SK-N-SH (cell line): ENCODE measurements around the gene MTUS2. TPM values are rescaled to one million over a fixed set of nuclear protein-coding genes. Genes with fewer than 3 reads are reported as not detected.

ENCODE experiments used
- CTCF ChIA-PET: fragments of 300-600, 350-600 bp; formaldehyde crosslinking; extraction: SDS; loops from one replicate; lab custom pipeline; 2021; lab: Yijun Ruan, JAX
- POLR2A ChIA-PET: fragments of 350-600 bp; sonication (Branson Sonifier 250); formaldehyde crosslinking; extraction: SDS; loops from one replicate; lab custom pipeline; 2020; ENCODE audit warnings: antibody characterized with exemption, inconsistent platforms; lab: Yijun Ruan, JAX
- DNase-seq: peaks from one replicate; pipeline ENCODE4 v3.0.0; 2012
- H2AFZ ChIP-seq: fragments of 200-600 bp; sonication (generic); 2 replicates; pipeline ENCODE4 v1.8.1; 2016; ENCODE audit warnings: antibody characterized with exemption, mild to moderate bottlenecking, low read depth
- H3F3A ChIP-seq: fragments of 200-600 bp; sonication (generic); replicated peaks from 2 replicates; pipeline ENCODE3; 2016; ENCODE audit warnings: antibody characterized with exemption, mild to moderate bottlenecking; ENCODE audit not compliant: insufficient read depth
- H3K27ac ChIP-seq, 2 experiments: fragments of 200-500 bp in 1 of 2; fragments of 200-600 bp in 1 of 2; sonication (Bioruptor generic) in 1 of 2; sonication (generic), shearing (Covaris generic) in 1 of 2; 2 replicates each; pipeline versions ENCODE4 v1.5.1 to v1.6.1; 2014 to 2016; ENCODE audit warnings: low read depth in 2 of 2, inconsistent platforms in 1 of 2, low read length in 1 of 2, mild to moderate bottlenecking in 1 of 2, mixed read lengths in 1 of 2
- H3K27me3 ChIP-seq: fragments of 200-600 bp; sonication (generic), shearing (Covaris generic); 2 replicates; pipeline ENCODE4 v1.6.1; 2016; ENCODE audit warnings: mixed run types; ENCODE audit not compliant: insufficient read depth
- H3K36me3 ChIP-seq, 2 experiments: fragments of 200-500 bp in 1 of 2; fragments of 200-600 bp in 1 of 2; sonication (Bioruptor generic) in 1 of 2; sonication (generic) in 1 of 2; replicated peaks in 1 of 2; 2 replicates each; pipeline versions ENCODE3 to v1.5.1; 2014 to 2016; ENCODE audit warnings: low read length in 1 of 2, mild to moderate bottlenecking in 1 of 2; ENCODE audit not compliant: insufficient read depth in 2 of 2, control insufficient read depth in 1 of 2
- H3K4me1 ChIP-seq, 2 experiments: fragments of 200-500 bp in 1 of 2; fragments of 200-600 bp in 1 of 2; sonication (Bioruptor generic) in 1 of 2; sonication (generic), shearing (Covaris generic) in 1 of 2; 2 replicates each; pipeline versions ENCODE4 v1.5.1 to v1.6.1; 2014 to 2016; ENCODE audit warnings: low read depth in 1 of 2, low read length in 1 of 2, mixed run types in 1 of 2; ENCODE audit not compliant: insufficient read depth in 2 of 2, control insufficient read depth in 1 of 2
- H3K4me2 ChIP-seq: fragments of 200-600 bp; sonication (generic), shearing (Covaris generic); 2 replicates; pipeline ENCODE4 v1.6.1; 2017; ENCODE audit warnings: mixed run types
- H3K4me3 ChIP-seq, 2 experiments: fragments of 200-500 bp in 1 of 2; fragments of 200-600 bp in 1 of 2; sonication (Bioruptor generic) in 1 of 2; sonication (generic), shearing (Covaris generic) in 1 of 2; 2 replicates each; pipeline versions ENCODE4 v1.5.1 to v1.8.1; 2014 to 2016; ENCODE audit warnings: low read depth in 2 of 2, inconsistent platforms in 1 of 2, low read length in 1 of 2, mild to moderate bottlenecking in 1 of 2, mixed read lengths in 1 of 2, moderate library complexity in 1 of 2
- H3K79me2 ChIP-seq: fragments of 200-600 bp; sonication (generic); 2 replicates; pipeline ENCODE4 v1.8.1; 2017; ENCODE audit warnings: mild to moderate bottlenecking; ENCODE audit not compliant: insufficient read depth
- H3K9ac ChIP-seq: fragments of 200-600 bp; sonication (generic); 2 replicates; pipeline ENCODE4 v1.6.1; 2017; ENCODE audit warnings: mixed run types
- H3K9me2 ChIP-seq: fragments of 200-600 bp; sonication (generic); 2 replicates; pipeline ENCODE4 v1.6.1; 2017; ENCODE audit warnings: mixed run types
- H3K9me3 ChIP-seq: fragments of 200-600 bp; sonication (generic); 2 replicates; pipeline ENCODE4 v1.6.1; 2017; ENCODE audit warnings: mixed run types, mild to moderate bottlenecking, moderate library complexity
- H4K20me1 ChIP-seq: fragments of 200-600 bp; sonication (generic); 2 replicates; pipeline ENCODE4 v1.6.1; 2017; ENCODE audit warnings: mild to moderate bottlenecking, mixed run types; ENCODE audit not compliant: insufficient read depth
- CHD2 ChIP-seq: fragments of 150-350 bp; IDR thresholded peaks from 2 replicates; pipeline ENCODE4 v1.6.1; 2018; ENCODE audit warnings: low read length; ENCODE audit not compliant: partially characterized antibody
- EP300 ChIP-seq, 2 experiments: IDR thresholded peaks; 2 replicates each; pipeline versions ENCODE4 v1.4.0 to v1.6.1; 2012; ENCODE audit warnings: borderline replicate concordance in 1 of 2, low read depth in 1 of 2, low read length in 1 of 2
- FOSL2 ChIP-seq: IDR thresholded peaks from 2 replicates; pipeline ENCODE4 v1.4.0; 2012; ENCODE audit warnings: low read depth, mild to moderate bottlenecking, moderate library complexity, borderline replicate concordance
- FOXM1 ChIP-seq: IDR thresholded peaks from 2 replicates; pipeline ENCODE4 v1.4.0; 2012; ENCODE audit warnings: low read depth, mild to moderate bottlenecking
- IRF3 ChIP-seq: fragments of 150-350 bp; IDR thresholded peaks from 2 replicates; pipeline ENCODE4 v1.6.1; 2016; ENCODE audit warnings: mild to moderate bottlenecking, low read depth, low read length
- JUND ChIP-seq: IDR thresholded peaks from 2 replicates; pipeline ENCODE4 v1.4.0; 2012
- MAX ChIP-seq: IDR thresholded peaks from 2 replicates; pipeline ENCODE4 v1.4.0; 2012; ENCODE audit warnings: low read depth
- MEF2A ChIP-seq: IDR thresholded peaks from 2 replicates; pipeline ENCODE4 v1.4.0; 2012; ENCODE audit warnings: low read depth, borderline replicate concordance
- MXI1 ChIP-seq: IDR thresholded peaks from 2 replicates; pipeline ENCODE4 v1.6.1; 2012; ENCODE audit warnings: mild to moderate bottlenecking, low read depth, low read length, improper control_type of control experiment
- NRF1 ChIP-seq: IDR thresholded peaks from 2 replicates; pipeline ENCODE4 v1.6.1; 2012; ENCODE audit warnings: low read depth, mild to moderate bottlenecking, low read length
- PBX3 ChIP-seq: IDR thresholded peaks from 2 replicates; pipeline ENCODE4; 2012
- RAD21 ChIP-seq: IDR thresholded peaks from 2 replicates; pipeline ENCODE4 v1.6.1; 2012; ENCODE audit warnings: mild to moderate bottlenecking, low read length
- REST ChIP-seq: IDR thresholded peaks from 2 replicates; pipeline ENCODE4 v1.6.1; 2012; ENCODE audit warnings: mild to moderate bottlenecking, low read depth, low read length, moderate library complexity
- RFX5 ChIP-seq: IDR thresholded peaks from 2 replicates; pipeline ENCODE4 v1.6.1; 2012; ENCODE audit warnings: mild to moderate bottlenecking, improper control_type of control experiment, low read length
- RXRA ChIP-seq: IDR thresholded peaks from 2 replicates; pipeline ENCODE4 v1.4.0; 2012; ENCODE audit warnings: low read depth, mild to moderate bottlenecking, borderline replicate concordance
- SIN3A ChIP-seq: IDR thresholded peaks from 2 replicates; pipeline ENCODE4 v1.6.1; 2012; ENCODE audit warnings: low read depth, mild to moderate bottlenecking, low read length, moderate library complexity, borderline replicate concordance
- SMC3 ChIP-seq: IDR thresholded peaks from 2 replicates; pipeline ENCODE4 v1.6.1; 2012; ENCODE audit warnings: low read depth, low read length, improper control_type of control experiment
- USF1 ChIP-seq: IDR thresholded peaks from 2 replicates; pipeline ENCODE4 v1.4.0; 2012; ENCODE audit warnings: low read depth, borderline replicate concordance
- YY1 ChIP-seq: IDR thresholded peaks from 2 replicates; pipeline ENCODE4 v1.4.0; 2012; ENCODE audit warnings: low read depth, mild to moderate bottlenecking
- WGBS: methylation state at CpG from one replicate; pipeline ENCODE4 v1.1.6; 2017; ENCODE audit warnings: low lambda C conversion rate; 5-methylcytosine and 5-hydroxymethylcytosine counted together
- polyA plus RNA-seq, 3 experiments: library from polyadenylated mRNA; depleted of rRNA; stranded (reverse); fragments of >200 nt; gene quantifications; 2 replicates each; pipeline ENCODE4 v1.2.3, GENCODE V29; 2012

The MTUS2 gene
- polyA plus RNA-seq, 1 of the 3 experiments (the other 2 are of a cell fraction), result 1.7 TPM

- no peaks in the 10 kb centered on the region for H3K4me1 ChIP-seq
- no peak for DNase-seq
- POLR2A ChIA-PET, result no interaction called here
- no peaks in the 10 kb centered on the region for H3K9me3 ChIP-seq
- no peaks in the 10 kb centered on the region for H3K36me3 ChIP-seq
- no peak for TF ChIP-seq FOSL2
- no peak for TF ChIP-seq IRF3
- no peak for TF ChIP-seq RXRA
- TF ChIP-seq MAX, result no peak
- no peak for TF ChIP-seq EP300 (IDR thresholded peaks at IDR 0.05; ENCODE audit: borderline replicate concordance in 1 of 2, low read depth in 1 of 2, low read length in 1 of 2)
- TF ChIP-seq YY1, result no peak
- no peak for TF ChIP-seq NRF1
- no peak for TF ChIP-seq MXI1
- no peak for TF ChIP-seq REST
- TF ChIP-seq RFX5, result no peak
- no peak for TF ChIP-seq CHD2
- no peak for TF ChIP-seq SMC3
- no peak for TF ChIP-seq JUND
- TF ChIP-seq SIN3A, result no peak
- TF ChIP-seq RAD21, result no peak
- TF ChIP-seq MEF2A, result no peak
- no peak for TF ChIP-seq USF1
- no peak for TF ChIP-seq PBX3
- no peak for TF ChIP-seq FOXM1
- no peaks in the 10 kb centered on the region for H3K79me2 ChIP-seq
- no peaks in the 10 kb centered on the region for H3F3A ChIP-seq
- H3K27me3 ChIP-seq, result no peaks in the 10 kb centered on the region; the same call in 1 of the 2 replicates
- H2AFZ ChIP-seq, result no peak overlapping the region
- WGBS, result 4% methylated on average over 9 of the region's 9 CpGs
- CTCF ChIA-PET, result no interaction called here
- H3K9me2 ChIP-seq, result no peaks in the 10 kb centered on the region
- H3K27ac ChIP-seq, result no peak overlapping the region
- H3K4me3 ChIP-seq, result no peak overlapping the region
- H3K4me2 ChIP-seq, result no peak overlapping the region
- H4K20me1 ChIP-seq, result no peaks in the 10 kb centered on the region
- no peak overlapping the region for H3K9ac ChIP-seq
Observed at GRCh38 chr13:29323954-29324353, 503.8 kb downstream of the MTUS2 start.
